ENCODE measurements around the gene GALNTL6.
"Not testable (repeated sequence)": the region's sequence is repeated elsewhere in the genome, so short reads cannot be mapped to it uniquely, and the experiment has no call there.

GALNTL6 gene

DNA sequence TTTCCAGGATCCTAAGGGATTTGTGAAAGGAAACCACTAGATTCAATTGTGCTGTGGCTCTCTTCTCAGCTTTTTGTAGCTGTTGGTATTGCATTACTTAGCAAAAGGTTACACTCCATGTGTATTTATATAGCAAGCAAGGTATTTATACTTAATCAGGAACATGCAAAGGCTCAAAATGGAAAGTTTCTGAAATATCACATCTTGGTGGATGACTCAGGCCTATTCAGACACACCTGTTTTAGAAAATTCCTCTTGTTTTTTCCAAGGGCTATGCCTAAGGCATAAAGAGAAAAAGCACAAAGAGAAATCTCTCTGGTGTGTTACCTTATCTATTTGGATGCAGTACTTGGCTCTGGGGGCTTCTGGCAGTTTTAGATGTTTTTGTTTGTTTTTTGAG lies 1211.0 kb downstream of the GALNTL6 start:
- no peak overlapping the region for H3K4me3 ChIP-seq (ENCODE audit: low read length)
- TF ChIP-seq, protein P1, sequence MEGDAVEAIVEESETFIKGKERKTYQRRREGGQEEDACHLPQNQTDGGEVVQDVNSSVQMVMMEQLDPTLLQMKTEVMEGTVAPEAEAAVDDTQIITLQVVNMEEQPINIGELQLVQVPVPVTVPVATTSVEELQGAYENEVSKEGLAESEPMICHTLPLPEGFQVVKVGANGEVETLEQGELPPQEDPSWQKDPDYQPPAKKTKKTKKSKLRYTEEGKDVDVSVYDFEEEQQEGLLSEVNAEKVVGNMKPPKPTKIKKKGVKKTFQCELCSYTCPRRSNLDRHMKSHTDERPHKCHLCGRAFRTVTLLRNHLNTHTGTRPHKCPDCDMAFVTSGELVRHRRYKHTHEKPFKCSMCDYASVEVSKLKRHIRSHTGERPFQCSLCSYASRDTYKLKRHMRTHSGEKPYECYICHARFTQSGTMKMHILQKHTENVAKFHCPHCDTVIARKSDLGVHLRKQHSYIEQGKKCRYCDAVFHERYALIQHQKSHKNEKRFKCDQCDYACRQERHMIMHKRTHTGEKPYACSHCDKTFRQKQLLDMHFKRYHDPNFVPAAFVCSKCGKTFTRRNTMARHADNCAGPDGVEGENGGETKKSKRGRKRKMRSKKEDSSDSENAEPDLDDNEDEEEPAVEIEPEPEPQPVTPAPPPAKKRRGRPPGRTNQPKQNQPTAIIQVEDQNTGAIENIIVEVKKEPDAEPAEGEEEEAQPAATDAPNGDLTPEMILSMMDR (conservative IDR thresholded peaks at IDR 0.05; ENCODE audit: low read depth, low read length) = no peak
- no peak for DNase-seq (ENCODE audit: low read depth)

GRCh38 chr4:173025131-173025530 lies 1211.9 kb downstream of the GALNTL6 start:
- peak; percentile 22 for DNase-seq (ENCODE audit: low read depth)
- TF ChIP-seq, protein P1 (conservative IDR thresholded peaks at IDR 0.05; ENCODE audit: low read depth, low read length) = peak; percentile 81
- H3K4me3 ChIP-seq (ENCODE audit: low read length) = no peak overlapping the region

DNA sequence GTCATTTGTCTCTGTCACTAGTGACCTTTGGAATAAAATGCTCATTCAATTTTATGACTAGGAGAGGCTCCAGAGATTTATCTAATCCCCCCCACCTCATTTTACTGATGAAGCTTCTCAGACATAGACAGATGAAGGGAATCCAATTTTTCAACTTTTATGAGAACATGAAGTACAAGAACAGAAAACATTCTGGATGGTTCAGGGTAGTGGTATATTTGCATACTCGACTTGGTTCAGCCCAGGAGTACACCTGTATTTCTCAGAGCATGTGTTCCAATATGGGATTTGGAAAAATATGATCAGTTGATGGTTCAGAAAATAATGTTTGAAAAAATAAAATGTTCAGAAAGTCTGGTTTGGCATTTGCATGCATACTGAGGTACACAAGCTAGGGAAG lies 1224.0 kb downstream of the GALNTL6 start:
- no peak for DNase-seq (ENCODE audit: low read depth)
- no peak overlapping the region for H3K4me3 ChIP-seq (ENCODE audit: low read length)
- TF ChIP-seq, protein P1 (conservative IDR thresholded peaks at IDR 0.05; ENCODE audit: low read depth, low read length) = no peak

- TF ChIP-seq, protein P1 (conservative IDR thresholded peaks at IDR 0.05; ENCODE audit: low read depth, low read length) = no peak
- no peak for DNase-seq (ENCODE audit: low read depth)
- H3K4me3 ChIP-seq (ENCODE audit: low read length) = no peak overlapping the region
These were observed 1225.1 kb downstream of the GALNTL6 start for GRCh38 chr4:173038192-173038896.

- peak; percentile 83 for DNase-seq (ENCODE audit: low read depth)
- no peak overlapping the region for H3K4me3 ChIP-seq (ENCODE audit: low read length)
- TF ChIP-seq, protein P1 (conservative IDR thresholded peaks at IDR 0.05; ENCODE audit: low read depth, low read length) = no peak
These were observed 1226.7 kb downstream of the GALNTL6 start for GRCh38 chr4:173039617-173040577.

DNA sequence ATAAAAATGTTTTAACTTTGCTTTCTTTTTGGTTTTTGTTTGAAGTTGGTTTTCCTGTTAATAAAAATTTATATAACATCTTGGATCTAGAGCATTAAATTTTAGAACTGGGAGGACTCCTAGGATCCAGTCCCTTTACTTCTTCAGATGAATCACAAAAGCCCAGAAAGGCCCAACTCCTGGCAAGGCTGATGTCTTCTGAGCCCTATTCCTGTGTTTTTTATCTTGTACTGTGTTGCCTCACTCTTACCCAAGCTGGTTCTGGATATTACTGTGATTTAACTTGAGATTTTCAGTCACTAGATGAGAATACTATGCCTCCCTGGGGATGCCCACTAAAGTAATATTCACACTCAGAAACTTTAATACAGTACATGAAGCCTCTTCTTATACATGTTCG lies 1228.3 kb downstream of the GALNTL6 start:
- TF ChIP-seq, protein P1 (conservative IDR thresholded peaks at IDR 0.05; ENCODE audit: low read depth, low read length) = no peak
- no peak for DNase-seq (ENCODE audit: low read depth)
- H3K4me3 ChIP-seq (ENCODE audit: low read length) = no peak overlapping the region

DNA sequence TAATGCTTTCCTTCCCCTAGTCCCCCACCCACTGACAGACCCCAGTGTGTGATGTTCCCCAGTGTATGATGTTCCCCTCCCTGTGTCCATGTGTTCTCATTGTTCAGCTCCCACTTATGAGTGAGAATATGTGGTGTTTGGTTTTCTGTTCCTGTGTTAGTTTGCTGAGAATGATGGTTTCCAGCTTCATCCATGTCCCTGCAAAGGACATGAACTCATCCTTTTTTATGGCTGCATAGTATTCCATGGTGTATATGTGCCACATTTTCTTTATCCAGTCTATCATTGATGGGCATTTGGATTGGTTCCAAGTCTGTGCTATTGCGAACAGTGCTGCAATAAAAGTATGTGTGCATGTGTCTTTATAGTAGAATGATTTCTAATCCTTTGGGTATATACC lies 1228.9 kb downstream of the GALNTL6 start:
- DNase-seq (ENCODE audit: low read depth); H3K4me3 ChIP-seq (ENCODE audit: low read length): not testable (repeated sequence)
